Small intestine (tissue), 7 donors: ENCODE results near the gene TCF4. TPM values are rescaled to one million over a fixed set of nuclear protein-coding genes. Genes with fewer than 3 reads are reported as not detected.

ENCODE experiments used
- DNase-seq, 2 donors: peaks; one replicate each; pipeline versions ENCODE4 v3.0.0 to v3.0.0-alpha.2; 2013
- FAIRE-seq: peaks from 2 replicates; lab custom pipeline; 2012; peaks lifted over from hg19 to GRCh38; lab: Jason Lieb, UNC
- H3K27ac ChIP-seq, 3 donors: one replicate each; pipeline ENCODE4 v1.5.1; 2013; ENCODE audit warnings: low read length in 2 of 3, mild to moderate bottlenecking in 2 of 3, control low read depth in 1 of 3, inconsistent platforms in 1 of 3, low read depth in 1 of 3, moderate library complexity in 1 of 3
- H3K27me3 ChIP-seq, 3 donors: one replicate each; pipeline ENCODE4 v1.6.1; 2013; ENCODE audit warnings: low read length in 3 of 3, inconsistent platforms in 1 of 3; ENCODE audit not compliant: control insufficient read depth in 3 of 3, insufficient read depth in 3 of 3
- H3K36me3 ChIP-seq, 3 donors: one replicate each; pipeline ENCODE4 v1.6.1; 2013; ENCODE audit warnings: low read length in 3 of 3, inconsistent platforms in 1 of 3, low read depth in 1 of 3, mild to moderate bottlenecking in 1 of 3, moderate library complexity in 1 of 3; ENCODE audit not compliant: control insufficient read depth in 3 of 3, insufficient read depth in 2 of 3
- H3K4me1 ChIP-seq, 3 donors: one replicate each; pipeline ENCODE4 v1.6.1; 2013; ENCODE audit warnings: low read length in 2 of 3, inconsistent platforms in 1 of 3, low read depth in 1 of 3, mild to moderate bottlenecking in 1 of 3, moderate library complexity in 1 of 3; ENCODE audit not compliant: control insufficient read depth in 3 of 3, insufficient read depth in 2 of 3
- H3K4me3 ChIP-seq, 3 donors: one replicate each; pipeline ENCODE4 v1.5.1; 2013; ENCODE audit warnings: low read length in 3 of 3, control low read depth in 1 of 3, inconsistent platforms in 1 of 3, low read depth in 1 of 3, mild to moderate bottlenecking in 1 of 3, moderate library complexity in 1 of 3
- H3K9me3 ChIP-seq, 2 donors: one replicate each; pipeline ENCODE4 v1.6.1; 2013; ENCODE audit warnings: low read depth in 1 of 2, low read length in 1 of 2; ENCODE audit not compliant: control insufficient read depth in 2 of 2, insufficient read depth in 1 of 2
- WGBS, 3 donors: extraction: QIAGEN DNeasy Blood & Tissue Kit; methylation state at CpG; one replicate each; pipeline ENCODE4 v1.1.7; 2013; 5-methylcytosine and 5-hydroxymethylcytosine counted together
- polyA plus RNA-seq, 4 donors: library from polyadenylated mRNA; stranded (reverse) in 3 of 4; unstranded in 1 of 4; fragments of 200-250 nt in 3 of 4; fragments of 120-200 nt in 1 of 4; gene quantifications; one replicate each; pipeline versions ENCODE4 v1.2.1 to v1.2.3, GENCODE V29; 2013
- donor health status: healthy with polysubstance abuse.
- donor health status: control.
- donor health status: control.
- donor health status: Bipolar disorder and iron deficiency.
- donor health status: healthy.

The TCF4 gene
- polyA plus RNA-seq, 4 donors = 0.67 to 23.7 (median 11.5) TPM

DNA sequence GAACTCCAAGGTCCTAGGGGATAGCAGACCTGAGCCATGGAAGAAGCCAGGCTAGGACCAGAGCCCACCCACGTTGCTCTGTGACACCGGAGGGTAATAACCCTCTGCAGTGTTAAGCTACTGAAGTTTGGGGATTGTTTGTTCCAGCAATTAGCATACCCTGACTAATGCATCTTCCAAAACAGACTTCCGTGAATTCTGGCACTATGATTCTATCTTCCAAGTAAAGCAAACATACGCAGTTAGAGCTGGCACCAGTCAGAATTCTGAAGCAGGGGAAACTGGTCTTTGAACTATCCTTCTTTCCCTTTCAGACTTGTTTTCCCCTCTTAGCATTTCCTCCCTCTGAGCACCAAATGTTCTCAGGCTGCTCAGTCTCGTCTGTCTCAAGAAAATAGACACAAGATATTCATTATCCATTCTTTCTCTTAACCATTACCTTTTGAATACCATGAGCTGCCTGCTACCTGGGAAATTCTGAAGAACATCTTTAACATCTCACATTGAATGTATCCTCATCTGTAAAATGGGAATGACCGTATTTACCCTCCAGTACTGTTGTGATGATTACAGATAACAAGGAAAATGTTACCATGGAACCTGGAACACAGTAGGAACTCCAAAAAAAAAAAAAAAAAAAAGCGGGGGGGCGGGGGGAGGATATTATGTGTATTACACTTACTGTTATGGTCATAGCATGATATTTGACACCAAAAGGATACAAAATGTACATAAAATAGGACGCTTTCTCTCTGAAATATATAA, 108.2 kb downstream of the TCF4 start:
- DNase-seq (no peak), FAIRE-seq (no peak)
- 79 to 83% (median 80%) methylated on average over 9 of the region's 9 CpGs for WGBS, 3 donors
- no peaks in the 10 kb centered on the region for H3K4me1 ChIP-seq
- H3K4me3 ChIP-seq = no peak overlapping the region
- H3K27me3 ChIP-seq = no peaks in the 10 kb centered on the region
- H3K27ac ChIP-seq = no peak overlapping the region
- no peaks in the 10 kb centered on the region for H3K9me3 ChIP-seq
- no peaks in the 10 kb centered on the region for H3K36me3 ChIP-seq

DNA sequence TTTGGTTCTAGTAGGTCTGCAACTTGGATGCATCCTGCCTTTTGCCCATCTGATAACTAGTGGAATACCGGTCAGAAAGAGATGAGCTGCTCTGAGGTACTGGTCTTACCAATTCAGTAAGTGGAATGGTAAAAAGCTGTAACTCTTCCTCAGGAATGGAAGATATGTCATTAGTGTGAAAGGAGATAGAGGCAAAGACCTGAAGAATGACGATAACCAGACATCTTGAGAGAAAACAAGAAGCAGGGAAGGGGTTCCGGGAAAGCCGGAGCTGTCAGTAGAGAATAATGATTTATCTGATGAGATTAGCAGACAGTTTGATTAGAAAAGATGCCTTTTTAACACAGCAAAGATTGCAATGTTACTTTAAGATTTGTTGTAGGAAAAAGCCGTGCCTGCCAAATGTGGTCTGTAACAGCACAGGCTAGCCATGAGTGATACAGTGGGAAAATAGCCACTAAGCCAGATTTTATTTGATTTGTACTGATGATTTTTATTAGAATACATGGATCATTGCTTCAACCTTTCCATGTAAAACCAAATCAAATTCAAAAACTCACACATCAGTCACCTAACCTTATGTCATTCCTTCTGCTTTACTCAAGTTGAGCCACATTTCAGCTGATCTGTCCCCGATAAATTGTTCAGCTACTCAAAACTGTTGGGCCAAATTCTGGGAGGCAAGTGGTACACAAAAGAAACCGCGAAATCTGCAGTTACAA, 110.0 kb downstream of the TCF4 start:
- no peaks in the 10 kb centered on the region for H3K4me1 ChIP-seq
- no peak for FAIRE-seq
- peak overlapping the region in 1 of 3 donors; percentile 26 for H3K4me3 ChIP-seq
- no peaks in the 10 kb centered on the region for H3K9me3 ChIP-seq
- peak overlapping the region; percentile 4 to 82 (median 57) for H3K27ac ChIP-seq
- no peaks in the 10 kb centered on the region for H3K36me3 ChIP-seq
- no peaks in the 10 kb centered on the region for H3K27me3 ChIP-seq
- WGBS, 3 donors = 57 to 82% (median 72%) methylated on average over 8 of the region's 8 CpGs
- DNase-seq = no peak

DNA sequence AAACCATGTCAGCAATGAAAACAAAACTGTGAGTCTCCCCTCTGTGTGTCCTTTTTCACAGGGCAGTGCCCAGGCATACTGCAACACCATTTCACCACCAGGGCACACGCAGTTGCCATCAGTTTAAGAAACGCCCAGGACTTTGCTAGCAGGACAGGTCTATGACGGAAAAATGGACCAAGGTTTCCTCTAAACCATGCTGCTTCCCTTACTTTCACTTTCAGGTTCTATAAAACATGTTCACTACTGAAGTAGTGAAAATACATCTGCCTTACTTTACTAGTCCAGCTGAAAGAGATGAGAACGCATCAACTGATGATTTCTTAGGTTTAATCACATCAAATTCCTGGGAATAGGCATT, 110.5 kb downstream of the TCF4 start:
- Histone ChIP-seq H3K27ac (peak overlapping the region; percentile 4 to 82 (median 57)), H3K4me1 (no peaks in the 10 kb centered on the region), H3K36me3 (no peaks in the 10 kb centered on the region), H3K27me3 (no peaks in the 10 kb centered on the region), H3K9me3 (no peaks in the 10 kb centered on the region), H3K4me3 (peak overlapping the region in 2 of 3 donors; percentile 7 to 26)
- WGBS, 3 donors = 8 to 12% (median 9%) methylated on average over 4 of the region's 4 CpGs
- FAIRE-seq (no peak), DNase-seq (peak; percentile 20 to 74)

DNA sequence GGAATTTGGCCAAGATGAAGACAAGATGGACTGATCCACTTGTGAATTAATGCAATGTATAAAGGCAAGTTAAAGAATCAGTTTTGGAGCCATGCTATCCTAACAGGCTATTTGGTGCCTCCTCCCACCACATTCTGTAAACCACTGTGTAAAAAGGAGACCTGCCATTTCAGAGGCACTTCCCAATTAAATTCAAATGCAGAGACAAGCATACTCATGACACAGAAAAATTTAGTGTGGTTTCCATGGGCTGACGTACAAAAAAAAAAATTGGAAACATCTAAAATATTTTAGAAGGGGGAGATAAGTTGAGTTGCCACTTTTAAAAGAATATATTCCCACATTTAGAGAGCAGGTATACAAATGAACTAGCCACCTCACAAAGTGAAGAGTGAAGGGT, 112.1 kb downstream of the TCF4 start:
- Histone ChIP-seq H3K27ac (no peak overlapping the region), H3K4me3 (no peak overlapping the region), H3K9me3 (no peaks in the 10 kb centered on the region), H3K4me1 (no peaks in the 10 kb centered on the region), H3K27me3 (no peaks in the 10 kb centered on the region), H3K36me3 (no peaks in the 10 kb centered on the region)
- WGBS, 3 donors = 86 to 100% (median 91%) methylated on average over 1 of the region's 1 CpG
- DNase-seq = no peak
- FAIRE-seq = no peak

- Histone ChIP-seq H3K36me3 (no peaks in the 10 kb centered on the region), H3K27ac (no peak overlapping the region), H3K4me3 (no peak overlapping the region), H3K27me3 (no peaks in the 10 kb centered on the region), H3K9me3 (no peaks in the 10 kb centered on the region), H3K4me1 (no peaks in the 10 kb centered on the region)
- no peak for DNase-seq
- WGBS, 3 donors = 90 to 94% (median 93%) methylated on average over 5 of the region's 5 CpGs
- no peak for FAIRE-seq
These were observed 112.5 kb downstream of the TCF4 start for GRCh38 chr18:55475467-55475866.

- Histone ChIP-seq H3K27me3 (no peaks in the 10 kb centered on the region), H3K4me1 (no peaks in the 10 kb centered on the region), H3K9me3 (no peaks in the 10 kb centered on the region), H3K4me3 (no peak overlapping the region), H3K36me3 (no peaks in the 10 kb centered on the region), H3K27ac (no peak overlapping the region)
- DNase-seq (no peak), FAIRE-seq (no peak)
These were observed 114.4 kb downstream of the TCF4 start for GRCh38 chr18:55473560-55473959.

DNA sequence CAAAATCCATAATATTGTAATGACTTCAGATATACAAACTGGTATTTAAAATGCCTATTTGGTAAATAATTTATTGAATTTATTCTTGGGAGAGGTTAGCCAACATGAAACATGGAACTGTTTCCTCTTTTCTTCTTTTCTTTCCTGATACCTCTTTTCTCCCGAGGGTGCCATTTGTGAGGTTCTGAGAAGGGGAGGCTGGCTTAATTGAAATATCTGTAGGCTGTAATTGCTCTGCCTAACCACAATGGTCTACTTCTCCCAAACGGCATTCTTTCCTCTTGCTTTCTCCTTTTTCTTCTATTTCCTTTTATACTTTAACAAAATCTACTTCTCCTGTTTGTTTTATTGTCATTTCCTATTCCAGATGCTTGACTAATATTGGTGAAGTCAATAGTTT, 114.9 kb downstream of the TCF4 start:
- no peak overlapping the region for H3K27ac ChIP-seq
- 59 to 79% (median 79%) methylated on average over 2 of the region's 2 CpGs for WGBS, 3 donors
- H3K4me1 ChIP-seq = no peaks in the 10 kb centered on the region
- H3K27me3 ChIP-seq = no peaks in the 10 kb centered on the region
- FAIRE-seq (no peak), DNase-seq (no peak)
- no peaks in the 10 kb centered on the region for H3K36me3 ChIP-seq
- H3K4me3 ChIP-seq = no peak overlapping the region
- no peaks in the 10 kb centered on the region for H3K9me3 ChIP-seq

DNA sequence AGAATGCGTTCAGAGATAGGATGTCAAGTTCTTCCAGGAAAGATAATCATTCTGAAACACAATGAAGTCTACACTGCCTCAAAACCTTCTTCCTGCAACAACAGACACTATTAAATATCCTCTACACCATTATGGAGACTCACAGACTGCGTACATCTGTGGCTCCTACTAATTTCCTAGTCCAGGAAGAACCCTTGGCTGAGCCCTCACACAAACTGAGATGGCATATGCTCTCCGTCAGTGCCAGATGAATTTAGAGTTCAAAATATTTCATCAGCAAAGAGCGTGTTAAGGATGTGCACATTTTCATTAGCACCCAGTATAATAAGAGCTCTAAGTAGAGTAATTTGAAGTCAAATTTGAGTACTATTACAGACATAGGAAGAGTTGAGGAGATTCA, 117.2 kb downstream of the TCF4 start:
- Histone ChIP-seq H3K27me3 (no peaks in the 10 kb centered on the region), H3K9me3 (no peaks in the 10 kb centered on the region), H3K36me3 (no peaks in the 10 kb centered on the region), H3K4me1 (no peaks in the 10 kb centered on the region), H3K4me3 (no peak overlapping the region), H3K27ac (no peak overlapping the region)
- no peak for DNase-seq
- no peak for FAIRE-seq
- 91 to 92% (median 92%) methylated on average over 4 of the region's 4 CpGs for WGBS, 3 donors
